NCI-H2081 treated with DMSO at 0.1 percent for 48 hours (cell line): ENCODE data around the gene MED9.

ENCODE experiments used
- DNase-seq: peaks from one replicate; lab custom pipeline; 2025; lab: John Stamatoyannopoulos, UW

Gene MED9

GRCh38 chr17:17505151-17505550, 28.4 kb downstream of the MED9 start:
- DNase-seq, result no peak

- DNase-seq, result no peak
Measured at GRCh38 chr17:17505610-17506171, 28.9 kb downstream of the MED9 start.

- no peak for DNase-seq
Measured at GRCh38 chr17:17506181-17506741, 29.5 kb downstream of the MED9 start.

- no peak for DNase-seq
Measured at GRCh38 chr17:17506893-17507464, 30.2 kb downstream of the MED9 start.

GRCh38 chr17:17507465-17508011, 30.7 kb downstream of the MED9 start:
- DNase-seq, result no peak

GRCh38 chr17:17508019-17508535, 31.3 kb downstream of the MED9 start:
- no peak for DNase-seq

GRCh38 chr17:17508646-17509591, 32.1 kb downstream of the MED9 start:
- DNase-seq, result no peak

GRCh38 chr17:17509601-17510425, 33.0 kb downstream of the MED9 start:
- no peak for DNase-seq

GRCh38 chr17:17510456-17511292, 33.9 kb downstream of the MED9 start:
- DNase-seq, result no peak

GRCh38 chr17:17511293-17511741, 34.5 kb downstream of the MED9 start:
- no peak for DNase-seq

GRCh38 chr17:17511881-17512858, 35.4 kb downstream of the MED9 start:
- no peak for DNase-seq

GRCh38 chr17:17512866-17513265, 36.1 kb downstream of the MED9 start:
- no peak for DNase-seq

GRCh38 chr17:17513626-17514025, 36.8 kb downstream of the MED9 start:
- DNase-seq, result no peak

- no peak for DNase-seq
Measured at GRCh38 chr17:17514361-17514992, 37.7 kb downstream of the MED9 start.

- DNase-seq, result no peak
Measured at GRCh38 chr17:17514993-17515933, 38.5 kb downstream of the MED9 start.

GRCh38 chr17:17515934-17516930, 39.4 kb downstream of the MED9 start:
- no peak for DNase-seq
